Natural killer cell treated with Interleukin-12 subunit alpha and Interleukin-12 subunit beta and Interleukin-15 and Interleukin-18, amount 100 ng/mL, for 72 hours (primary cell): ENCODE data around the gene ARHGAP5. TPM values are rescaled to one million over a fixed set of nuclear protein-coding genes. Genes with fewer than 3 reads are reported as not detected.

ENCODE experiments used
- ATAC-seq, 2 donors: fragments of 150-1000 bp; cut with Tn5 transposase in 1 of 2; sonication (Bioruptor Pico), chemical (Tn5 transposase) in 1 of 2; 2 replicates each; pipeline ENCODE4 v1.10.0; 2021
- DNase-seq: peaks from one replicate; pipeline ENCODE4 v3.0.0; 2022; ENCODE audit warnings: low spot score
- H3K27ac Mint-ChIP-seq, 2 donors: 1 replicate in 1 of 2; 2 replicates in 1 of 2; pipeline ENCODE4 v1.8.0; 2022; ENCODE audit warnings: mixed read lengths in 2 of 2, mild to moderate bottlenecking in 1 of 2, moderate library complexity in 1 of 2
- H3K27me3 Mint-ChIP-seq, 2 donors: 1 replicate in 1 of 2; 2 replicates in 1 of 2; pipeline ENCODE4 v1.8.0; 2022; ENCODE audit warnings: mixed read lengths in 2 of 2
- H3K36me3 Mint-ChIP-seq: one replicate; pipeline ENCODE4 v1.8.0; 2022; ENCODE audit warnings: mixed read lengths
- H3K4me1 Mint-ChIP-seq, 2 donors: 1 replicate in 1 of 2; 2 replicates in 1 of 2; pipeline ENCODE4 v1.8.0; 2022; ENCODE audit warnings: low read depth in 2 of 2, mixed read lengths in 2 of 2, mild to moderate bottlenecking in 1 of 2
- H3K4me3 Mint-ChIP-seq: one replicate; pipeline ENCODE4 v1.8.0; 2022; ENCODE audit warnings: mixed read lengths
- H3K9me3 Mint-ChIP-seq: 2 replicates; pipeline ENCODE4 v1.8.0; 2022; ENCODE audit warnings: mixed read lengths
- total RNA-seq, 2 donors: library from RNA; stranded (reverse); gene quantifications; one replicate each; pipeline ENCODE4 v1.2.3, GENCODE V29; 2022

The ARHGAP5 gene
- total RNA-seq, 2 donors from 2014 or later: 25.9 to 26.9 TPM

GRCh38 chr14:32137313-32137712 is 60.2 kb downstream of the ARHGAP5 start:
- Mint-ChIP-seq H3K4me3 (no peak overlapping the region), H3K4me1 (no peaks in the 10 kb centered on the region), H3K9me3 (no peaks in the 10 kb centered on the region), H3K27ac (no peak overlapping the region), H3K27me3 (no peaks in the 10 kb centered on the region), H3K36me3 (peaks cover 6% of the 10 kb centered on the region)
- no peak for DNase-seq
- ATAC-seq: no peak

DNA sequence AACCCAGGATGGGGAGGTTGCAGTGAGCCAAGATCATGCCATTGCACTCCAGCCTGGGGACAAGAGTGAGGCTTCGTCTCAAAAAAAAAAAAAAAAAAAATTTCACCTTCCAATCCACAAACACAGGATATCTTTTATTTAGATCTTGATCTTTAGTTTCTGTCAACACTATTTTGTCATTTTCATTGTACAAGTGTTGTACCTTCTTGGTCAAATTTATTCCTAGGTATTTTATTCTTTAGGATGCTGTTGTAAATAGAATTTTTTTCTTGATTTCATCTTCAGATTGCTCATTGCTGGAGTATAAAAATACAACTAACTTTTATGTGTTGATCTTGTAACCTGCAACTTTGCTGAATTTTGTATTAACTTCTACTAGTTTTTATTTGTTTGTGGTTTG is 60.8 kb downstream of the ARHGAP5 start:
- no peaks in the 10 kb centered on the region for H3K4me1 Mint-ChIP-seq
- H3K36me3 Mint-ChIP-seq: peaks cover 6% of the 10 kb centered on the region
- no peak for DNase-seq

DNA sequence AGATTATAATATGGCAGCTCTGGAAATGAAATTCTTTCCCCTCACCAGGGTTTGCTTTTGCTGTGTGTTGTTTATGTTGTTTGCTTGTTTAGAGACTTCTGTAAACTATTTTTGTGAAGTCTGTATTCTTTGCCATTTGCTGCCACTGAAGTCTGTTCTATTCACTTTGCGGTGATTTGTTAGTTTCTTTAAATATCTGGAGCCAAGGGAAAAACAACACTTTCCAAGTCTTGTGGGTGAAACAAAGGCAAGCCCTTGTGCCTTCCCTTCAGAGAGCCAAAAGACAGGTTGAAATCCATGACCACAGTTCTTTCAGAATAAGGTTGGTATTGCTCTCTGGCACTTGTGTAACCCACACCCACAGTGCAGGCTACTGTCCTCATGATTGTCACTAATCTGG is 65.2 kb downstream of the ARHGAP5 start:
- peaks cover 6% of the 10 kb centered on the region for H3K36me3 Mint-ChIP-seq
- DNase-seq (no peak), ATAC-seq (no peak)
- H3K4me3 Mint-ChIP-seq: no peak overlapping the region
- no peaks in the 10 kb centered on the region for H3K4me1 Mint-ChIP-seq
- H3K9me3 Mint-ChIP-seq: no peaks in the 10 kb centered on the region
- no peak overlapping the region for H3K27ac Mint-ChIP-seq
- no peaks in the 10 kb centered on the region for H3K27me3 Mint-ChIP-seq

More for the DNA sequence above, 60.8 kb downstream of the ARHGAP5 start:
- no peak for ATAC-seq
- Mint-ChIP-seq H3K9me3 (no peaks in the 10 kb centered on the region), H3K27ac (no peak overlapping the region), H3K27me3 (no peaks in the 10 kb centered on the region), H3K4me3 (no peak overlapping the region)

DNA sequence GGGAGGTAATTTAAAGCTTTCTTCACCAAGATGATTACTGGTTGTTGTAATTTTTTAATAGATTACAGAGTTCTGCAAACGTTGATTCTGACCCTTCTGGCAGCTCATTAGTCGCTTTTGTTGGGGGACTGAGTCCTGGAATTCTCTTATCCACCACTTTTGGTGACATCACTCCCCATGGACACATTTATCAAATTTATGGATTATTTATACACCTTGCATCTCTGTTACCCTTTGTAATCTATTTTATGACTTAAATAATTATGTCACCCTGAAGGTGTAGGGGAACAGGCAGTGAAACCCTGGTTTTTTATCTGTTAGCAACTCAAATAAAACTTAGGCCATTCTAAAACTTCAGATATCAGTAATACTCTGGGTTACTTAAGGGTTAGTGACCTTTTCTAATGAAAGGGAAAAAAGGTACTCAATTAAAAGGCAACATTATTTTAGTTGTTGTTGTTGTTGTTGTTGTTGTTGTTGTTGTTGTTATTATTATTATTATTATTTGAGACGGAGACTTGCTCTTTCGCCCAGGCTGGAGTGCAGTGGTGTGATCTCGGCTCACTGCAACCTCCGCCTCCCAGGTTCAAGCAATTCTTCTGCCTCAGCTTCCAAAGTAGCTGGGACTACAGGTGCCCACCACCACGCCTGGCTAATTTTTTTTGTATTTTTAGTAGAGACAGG is 65.8 kb downstream of the ARHGAP5 start:
- Mint-ChIP-seq H3K36me3 (peaks cover 6% of the 10 kb centered on the region), H3K27ac (no peak overlapping the region), H3K27me3 (no peaks in the 10 kb centered on the region), H3K9me3 (no peaks in the 10 kb centered on the region), H3K4me1 (no peaks in the 10 kb centered on the region), H3K4me3 (no peak overlapping the region)
- DNase-seq: no peak
- no peak for ATAC-seq

DNA sequence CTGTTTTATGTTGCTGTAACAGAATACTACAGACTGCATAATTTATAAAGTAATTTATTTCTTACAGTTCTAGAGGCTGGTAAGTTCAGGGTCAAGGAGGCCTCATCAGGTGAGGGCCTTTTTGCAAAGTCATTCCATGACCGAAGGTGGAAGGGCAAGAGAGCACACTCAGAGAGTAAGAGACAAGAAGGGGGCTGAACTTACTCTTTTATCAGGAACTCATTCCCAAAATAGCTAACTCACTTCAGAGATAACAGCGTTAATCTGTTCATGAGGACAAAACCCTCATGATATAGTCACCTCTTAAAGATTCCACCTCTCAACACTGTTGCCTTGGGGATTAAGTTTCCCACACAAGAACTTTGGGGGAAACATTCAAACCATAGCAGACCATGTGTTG is 73.3 kb downstream of the ARHGAP5 start:
- ATAC-seq (no peak), DNase-seq (no peak)
- Mint-ChIP-seq H3K4me3 (no peak overlapping the region), H3K9me3 (no peaks in the 10 kb centered on the region), H3K36me3 (peaks cover 5% of the 10 kb centered on the region), H3K4me1 (no peaks in the 10 kb centered on the region), H3K27me3 (no peaks in the 10 kb centered on the region), H3K27ac (no peak overlapping the region)

- Mint-ChIP-seq H3K27me3 (peaks cover 0 to 5% of the 10 kb centered on the region in 2 donors), H3K9me3 (no peaks in the 10 kb centered on the region), H3K36me3 (no peaks in the 10 kb centered on the region), H3K4me3 (no peak overlapping the region), H3K4me1 (no peaks in the 10 kb centered on the region), H3K27ac (no peak overlapping the region)
- DNase-seq (no peak), ATAC-seq (no peak)
Measured at GRCh38 chr14:32166029-32166428, 88.9 kb downstream of the ARHGAP5 start.

- Mint-ChIP-seq H3K9me3 (no peaks in the 10 kb centered on the region), H3K4me3 (no peak overlapping the region), H3K4me1 (no peaks in the 10 kb centered on the region), H3K36me3 (no peaks in the 10 kb centered on the region), H3K27ac (no peak overlapping the region), H3K27me3 (peaks cover 0 to 5% of the 10 kb centered on the region in 2 donors)
- DNase-seq (no peak), ATAC-seq (no peak)
Measured at GRCh38 chr14:32166924-32167323, 89.8 kb downstream of the ARHGAP5 start.

GRCh38 chr14:32167907-32168306 is 90.8 kb downstream of the ARHGAP5 start:
- Mint-ChIP-seq H3K9me3 (no peaks in the 10 kb centered on the region), H3K27ac (no peak overlapping the region), H3K36me3 (no peaks in the 10 kb centered on the region), H3K4me1 (no peaks in the 10 kb centered on the region), H3K4me3 (no peak overlapping the region), H3K27me3 (no peaks in the 10 kb centered on the region)
- ATAC-seq (peak in 1 of 2 donors; percentile 24), DNase-seq (no peak)

DNA sequence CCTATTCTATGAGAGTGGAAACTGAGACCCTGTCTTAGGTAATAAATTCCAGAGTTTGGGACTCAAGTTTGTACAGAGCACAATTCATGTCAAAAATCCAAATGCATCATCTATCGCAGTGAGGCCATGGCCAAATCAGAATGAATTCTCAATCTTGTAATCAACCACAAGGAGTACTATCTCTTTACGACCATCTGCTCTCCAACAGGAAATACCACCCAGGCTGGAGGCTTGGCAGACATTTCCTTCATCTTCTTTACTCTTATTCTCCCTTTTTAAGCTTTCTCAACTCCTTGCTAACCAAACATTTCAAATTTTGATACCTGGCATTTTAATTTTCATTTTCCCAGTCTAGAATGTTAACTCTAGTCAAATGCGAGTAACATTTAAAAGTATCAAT is 92.1 kb downstream of the ARHGAP5 start:
- no peaks in the 10 kb centered on the region for H3K4me1 Mint-ChIP-seq
- DNase-seq (no peak), ATAC-seq (no peak)
- no peak overlapping the region for H3K4me3 Mint-ChIP-seq
- no peaks in the 10 kb centered on the region for H3K36me3 Mint-ChIP-seq
- H3K27ac Mint-ChIP-seq: no peak overlapping the region
- H3K27me3 Mint-ChIP-seq: no peaks in the 10 kb centered on the region
- no peaks in the 10 kb centered on the region for H3K9me3 Mint-ChIP-seq

DNA sequence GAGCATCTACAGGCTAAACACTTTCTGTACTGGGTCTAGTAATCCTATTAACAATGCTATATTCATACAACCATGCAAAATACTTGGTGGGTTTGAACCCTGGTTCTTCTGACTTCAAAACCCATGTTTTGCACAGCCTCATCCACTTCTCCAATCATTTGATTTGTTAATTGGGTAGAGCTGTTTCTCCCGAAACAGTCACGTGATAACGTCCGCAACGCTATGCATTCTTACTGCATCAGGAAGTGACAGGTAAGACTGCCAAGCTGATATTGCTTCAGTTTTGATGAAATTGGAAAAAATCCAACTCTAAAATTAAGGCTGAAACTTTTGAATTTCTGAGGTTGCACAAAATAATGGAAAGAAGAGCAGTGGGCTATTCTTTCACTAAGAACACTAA is 94.4 kb downstream of the ARHGAP5 start:
- no peak for DNase-seq
- H3K9me3 Mint-ChIP-seq: no peaks in the 10 kb centered on the region
- no peak overlapping the region for H3K4me3 Mint-ChIP-seq
- H3K27ac Mint-ChIP-seq: no peak overlapping the region
- no peaks in the 10 kb centered on the region for H3K4me1 Mint-ChIP-seq
- H3K36me3 Mint-ChIP-seq: no peaks in the 10 kb centered on the region
- peaks cover 3 to 6% of the 10 kb centered on the region in 2 donors for H3K27me3 Mint-ChIP-seq
- ATAC-seq: no peak

GRCh38 chr14:32183151-32184058 is 106.3 kb downstream of the ARHGAP5 start:
- ATAC-seq: no peak
- Mint-ChIP-seq H3K4me1 (no peaks in the 10 kb centered on the region), H3K27me3 (peaks cover 25 to 32% of the 10 kb centered on the region in 2 donors), H3K36me3 (peaks cover 19% of the 10 kb centered on the region), H3K9me3 (peaks cover 6% of the 10 kb centered on the region), H3K4me3 (no peak overlapping the region), H3K27ac (no peak overlapping the region)
- DNase-seq: no peak

- H3K27ac Mint-ChIP-seq: no peak overlapping the region
- H3K4me1 Mint-ChIP-seq: no peaks in the 10 kb centered on the region
- H3K27me3 Mint-ChIP-seq: peaks cover 17 to 19% of the 10 kb centered on the region in 2 donors
- no peak for ATAC-seq
- H3K36me3 Mint-ChIP-seq: peaks cover 15% of the 10 kb centered on the region
- no peak for DNase-seq
- H3K9me3 Mint-ChIP-seq: no peaks in the 10 kb centered on the region
- H3K4me3 Mint-ChIP-seq: no peak overlapping the region
Measured at GRCh38 chr14:32185097-32185496, 108.0 kb downstream of the ARHGAP5 start.

DNA sequence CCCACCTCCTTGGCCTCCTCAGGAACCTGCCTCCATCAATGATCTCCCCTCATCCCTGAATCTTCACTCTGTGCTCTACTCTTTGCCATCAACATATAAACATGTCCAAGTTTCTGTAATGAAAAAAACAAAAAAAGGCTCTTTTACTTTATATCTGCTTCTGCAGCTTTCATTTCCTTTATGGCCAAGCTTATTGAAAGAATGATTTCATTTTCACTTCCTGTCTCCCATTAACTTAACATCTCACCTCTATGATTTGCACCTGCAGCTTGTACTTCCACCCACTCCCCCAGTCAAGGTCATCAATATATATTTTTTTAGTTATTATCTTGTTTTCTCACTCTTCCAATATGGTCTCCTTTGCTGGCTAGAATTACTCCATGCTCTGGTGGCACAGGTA is 109.1 kb downstream of the ARHGAP5 start:
- DNase-seq (no peak), ATAC-seq (no peak)
- Mint-ChIP-seq H3K36me3 (peaks cover 5% of the 10 kb centered on the region), H3K27me3 (peaks cover 8 to 15% of the 10 kb centered on the region in 2 donors), H3K9me3 (no peaks in the 10 kb centered on the region), H3K4me3 (no peak overlapping the region), H3K27ac (no peak overlapping the region), H3K4me1 (no peaks in the 10 kb centered on the region)

GRCh38 chr14:32189811-32190210 is 112.7 kb downstream of the ARHGAP5 start:
- Mint-ChIP-seq H3K9me3 (no peaks in the 10 kb centered on the region), H3K27ac (no peak overlapping the region), H3K27me3 (peaks cover 14 to 18% of the 10 kb centered on the region in 2 donors), H3K4me1 (no peaks in the 10 kb centered on the region), H3K4me3 (no peak overlapping the region), H3K36me3 (peaks cover 5% of the 10 kb centered on the region)
- DNase-seq (no peak), ATAC-seq (no peak)
